Vagina (tissue), 2 donors: ENCODE measurements around the gene TNNT2. TPM values are rescaled to one million over a fixed set of nuclear protein-coding genes. Genes with fewer than 3 reads are reported as not detected.

Experiments used
- DNase-seq, 2 donors: peaks; one replicate each; pipeline ENCODE4 v3.0.0-alpha.2; 2017; ENCODE audit errors: extremely low spot score in 2 of 2
- H3K27ac ChIP-seq: fragments of 200-600 bp; sonication (generic); one replicate; pipeline ENCODE4 v1.5.1; 2019
- H3K27me3 ChIP-seq: fragments of 200-600 bp; sonication (generic); one replicate; pipeline ENCODE4 v1.5.1; 2019
- H3K36me3 ChIP-seq, 2 donors: fragments of 200-600 bp; sonication (generic); one replicate each; pipeline ENCODE4 v1.5.1; 2017 to 2019
- H3K4me1 ChIP-seq: fragments of 200-600 bp; sonication (generic); one replicate; pipeline ENCODE4 v1.5.1; 2019
- H3K4me3 ChIP-seq, 2 donors: fragments of 200-600 bp; sonication (generic); 1 replicate in 1 of 2; 2 replicates in 1 of 2; pipeline ENCODE4 v1.5.1; 2016 to 2019
- H3K9me3 ChIP-seq: fragments of 200-600 bp; sonication (generic); one replicate; pipeline ENCODE4 v1.5.1; 2019
- CTCF ChIP-seq, 3 experiments: fragments of 450-650 bp in 2 of 3; fragments of 200-600 bp in 1 of 3; sonication (generic) in 1 of 3; IDR thresholded peaks; one replicate each; pipeline ENCODE4 v1.5.1; 2017 to 2019; ENCODE audit warnings: antibody characterized with exemption in 3 of 3, mild to moderate bottlenecking in 2 of 3, moderate library complexity in 2 of 3
- POLR2A ChIP-seq, 2 donors: fragments of 450-650 bp; IDR thresholded peaks; one replicate each; pipeline ENCODE4 v1.6.1; 2017; ENCODE audit warnings: antibody characterized with exemption in 2 of 2, mild to moderate bottlenecking in 2 of 2, moderate library complexity in 2 of 2
- POLR2AphosphoS5 ChIP-seq, 2 donors: sonication (generic); formaldehyde crosslinking; IDR thresholded peaks; one replicate each; pipeline ENCODE4 v1.9.0; 2017; ENCODE audit warnings: antibody characterized with exemption in 2 of 2, mild to moderate bottlenecking in 2 of 2, low read depth in 1 of 2; ENCODE audit not compliant: insufficient read depth in 1 of 2
- intact Hi-C: fragments of 100-400 bp; cut with DNase I; formaldehyde crosslinking; loops from one replicate; pipeline ENCODE4 v1.15.1; 2023
- total RNA-seq: library from RNA; depleted of rRNA; stranded (reverse); fragments of >200 nt; gene quantifications from one replicate; pipeline ENCODE4 v1.2.3, GENCODE V29; 2016

The TNNT2 gene
- total RNA-seq, 1 donor from 2014 or later, result 9.8 TPM

DNA sequence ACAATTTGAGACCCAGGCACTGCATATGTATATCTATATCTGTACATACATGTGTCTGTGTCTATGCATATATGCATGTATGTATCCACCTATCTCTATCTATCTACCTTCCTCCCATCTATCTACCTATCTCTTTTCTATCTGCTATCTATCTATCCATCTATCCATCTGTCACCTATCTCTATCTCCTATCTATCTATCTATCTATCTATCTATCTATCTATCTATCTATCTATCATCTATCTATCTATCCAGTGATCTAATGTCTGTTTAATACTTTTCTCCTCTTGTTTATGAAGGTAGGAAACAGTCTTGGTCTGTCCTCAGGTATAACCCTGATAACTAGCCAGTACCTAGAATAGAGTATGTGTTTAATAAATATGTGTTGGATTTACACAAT is 25.9 kb downstream of the TNNT2 start:
- no peak for DNase-seq
- intact Hi-C loops, result no loop called here
- Histone ChIP-seq H3K36me3 (no peaks in the 10 kb centered on the region), H3K27me3 (no peaks in the 10 kb centered on the region), H3K4me3 (no peak overlapping the region), H3K9me3 (no peaks in the 10 kb centered on the region), H3K27ac (no peak overlapping the region), H3K4me1 (peaks cover 13% of the 10 kb centered on the region)
- TF ChIP-seq CTCF (IDR thresholded peaks at IDR 0.05), result no peak
- no peak for TF ChIP-seq POLR2A (IDR thresholded peaks at IDR 0.05)
- no peak for TF ChIP-seq POLR2AphosphoS5 (IDR thresholded peaks at IDR 0.05; ENCODE audit: insufficient read depth in 1 of 2, low read depth in 1 of 2)

DNA sequence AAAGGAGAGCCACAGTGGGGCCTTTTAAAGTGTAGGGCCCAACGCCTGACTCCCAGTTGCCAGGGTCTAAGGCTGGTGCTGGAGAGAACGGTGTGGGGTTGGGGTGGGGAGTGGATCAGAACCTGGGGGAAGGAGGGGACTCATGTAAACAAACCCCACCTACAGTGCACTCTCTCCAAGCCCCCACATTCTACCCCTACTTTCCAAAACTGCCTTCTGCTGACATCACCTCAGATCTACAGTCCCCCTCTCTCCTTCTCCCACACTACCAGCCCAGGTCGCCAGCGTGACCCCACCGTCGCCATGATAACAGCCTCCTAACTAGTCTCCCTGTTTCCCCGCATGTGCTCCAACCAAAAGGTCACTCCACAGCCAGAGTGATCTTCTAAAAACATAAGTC is 26.6 kb downstream of the TNNT2 start:
- no peak for TF ChIP-seq POLR2A (IDR thresholded peaks at IDR 0.05)
- no peak for TF ChIP-seq CTCF (IDR thresholded peaks at IDR 0.05)
- no peak for TF ChIP-seq POLR2AphosphoS5 (IDR thresholded peaks at IDR 0.05; ENCODE audit: insufficient read depth in 1 of 2, low read depth in 1 of 2)
- Histone ChIP-seq H3K9me3 (no peaks in the 10 kb centered on the region), H3K27ac (no peak overlapping the region), H3K4me1 (peaks cover 16% of the 10 kb centered on the region), H3K36me3 (no peaks in the 10 kb centered on the region), H3K4me3 (no peak overlapping the region), H3K27me3 (no peaks in the 10 kb centered on the region)
- DNase-seq, result no peak
- intact Hi-C loops, result no loop called here

DNA sequence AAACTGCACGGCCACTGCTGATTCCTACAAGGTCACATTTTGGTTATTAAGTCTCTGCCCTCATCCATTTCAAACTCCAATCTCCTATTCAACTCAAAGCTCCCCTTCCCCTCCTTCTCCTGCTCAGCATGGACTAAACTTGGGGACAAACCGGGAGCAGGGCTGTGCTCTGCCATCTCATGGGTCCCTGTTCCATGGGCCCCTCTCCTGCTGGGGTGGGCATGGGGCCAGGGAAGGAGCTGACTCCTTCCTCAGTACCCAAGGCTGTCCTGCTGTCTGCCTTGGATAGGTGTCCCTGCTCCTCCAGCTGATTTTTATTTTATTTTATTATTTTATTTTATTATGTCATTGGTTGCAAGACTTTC is 27.1 kb downstream of the TNNT2 start:
- no peak overlapping the region for H3K4me3 ChIP-seq
- TF ChIP-seq POLR2A (IDR thresholded peaks at IDR 0.05), result no peak
- TF ChIP-seq CTCF (IDR thresholded peaks at IDR 0.05), result no peak
- H3K27ac ChIP-seq, result no peak overlapping the region
- no peaks in the 10 kb centered on the region for H3K27me3 ChIP-seq
- no peaks in the 10 kb centered on the region for H3K9me3 ChIP-seq
- intact Hi-C loops, result no loop called here
- H3K4me1 ChIP-seq, result peaks cover 19% of the 10 kb centered on the region
- DNase-seq, result no peak
- H3K36me3 ChIP-seq, result no peaks in the 10 kb centered on the region

- no peak for TF ChIP-seq CTCF (IDR thresholded peaks at IDR 0.05)
- TF ChIP-seq POLR2AphosphoS5 (IDR thresholded peaks at IDR 0.05; ENCODE audit: insufficient read depth in 1 of 2, low read depth in 1 of 2), result no peak
- TF ChIP-seq POLR2A (IDR thresholded peaks at IDR 0.05), result no peak
- intact Hi-C loops, result no loop called here
- no peak for DNase-seq
- H3K4me1 ChIP-seq, result peaks cover 14% of the 10 kb centered on the region
- H3K4me3 ChIP-seq, result no peak overlapping the region
- no peaks in the 10 kb centered on the region for H3K9me3 ChIP-seq
- H3K36me3 ChIP-seq, result no peaks in the 10 kb centered on the region
- H3K27me3 ChIP-seq, result no peaks in the 10 kb centered on the region
- no peak overlapping the region for H3K27ac ChIP-seq
Observed at GRCh38 chr1:201349092-201349491, 28.4 kb downstream of the TNNT2 start.

DNA sequence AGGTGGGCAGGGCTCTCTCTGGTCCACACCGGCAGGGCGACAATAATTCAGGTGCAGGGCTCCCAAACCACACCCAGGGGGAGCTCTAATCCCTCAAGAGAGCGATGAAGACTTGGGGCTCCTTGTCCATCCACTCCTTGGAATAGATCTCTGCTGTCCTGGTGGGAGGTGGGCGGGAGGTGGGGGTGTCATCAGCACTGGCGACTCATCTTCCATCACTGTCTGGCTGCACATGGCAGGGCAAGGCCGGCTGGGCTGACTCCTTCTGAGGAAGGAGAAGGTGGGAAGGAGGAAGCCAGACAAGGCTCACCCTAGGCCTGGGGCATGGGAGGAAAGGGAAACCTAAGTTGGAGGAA is 29.3 kb downstream of the TNNT2 start:
- no peak for DNase-seq
- H3K4me1 ChIP-seq, result peaks cover 7% of the 10 kb centered on the region
- no peak overlapping the region for H3K27ac ChIP-seq

More for the DNA sequence above, 29.3 kb downstream of the TNNT2 start:
- TF ChIP-seq CTCF (IDR thresholded peaks at IDR 0.05) (peak in 2 of 3 experiments; percentile 14 to 38), POLR2A (IDR thresholded peaks at IDR 0.05) (no peak), POLR2AphosphoS5 (IDR thresholded peaks at IDR 0.05; ENCODE audit: insufficient read depth in 1 of 2, low read depth in 1 of 2) (no peak)
- Histone ChIP-seq H3K36me3 (no peaks in the 10 kb centered on the region), H3K4me3 (no peak overlapping the region), H3K9me3 (no peaks in the 10 kb centered on the region), H3K27me3 (no peaks in the 10 kb centered on the region)
- intact Hi-C loops, result no loop called here
